ENCODE data around the gene WDFY4.

GRCh38 chr10:48722153-48723145 is 37.8 kb downstream of the WDFY4 start:
- no peak for TF ChIP-seq CTCF (conservative IDR thresholded peaks at IDR 0.05)
- no peak for TF ChIP-seq EZH2 (IDR thresholded peaks at IDR 0.05; ENCODE audit: low read depth)

All from PC-9 (cell line).